Sigmoid colon (tissue), 7 donors: ENCODE results near the gene CADM2. TPM values are rescaled to one million over a fixed set of nuclear protein-coding genes. Genes with fewer than 3 reads are reported as not detected.

Experiments used
- DNase-seq: peaks from one replicate; pipeline ENCODE4 v3.0.0-alpha.2; 2019
- H3K27ac ChIP-seq, 4 donors: fragments of 200-600 bp; sonication (generic); one replicate each; pipeline ENCODE4 v1.5.1; 2016 to 2019; ENCODE audit warnings: mild to moderate bottlenecking in 1 of 4
- H3K27me3 ChIP-seq, 3 donors: fragments of 200-600 bp; sonication (generic); one replicate each; pipeline ENCODE4 v1.5.1; 2019; ENCODE audit warnings: mild to moderate bottlenecking in 1 of 3
- H3K36me3 ChIP-seq, 4 donors: fragments of 200-600 bp; sonication (generic); one replicate each; pipeline ENCODE4 v1.5.1; 2016 to 2019
- H3K4me1 ChIP-seq, 4 donors: fragments of 200-600 bp; sonication (generic); one replicate each; pipeline ENCODE4 v1.5.1; 2017 to 2019
- H3K4me3 ChIP-seq, 4 donors: fragments of 200-600 bp; sonication (generic); one replicate each; pipeline ENCODE4 v1.5.1; 2017 to 2019; ENCODE audit warnings: mild to moderate bottlenecking in 2 of 4, moderate library complexity in 1 of 4
- H3K9me3 ChIP-seq, 4 donors: fragments of 200-600 bp in 3 of 4; sonication (generic) in 3 of 4; one replicate each; pipeline versions ENCODE4 v1.5.1 to v1.6.1; 2013 to 2019
- CTCF ChIP-seq, 4 experiments: fragments of 450-650 bp in 3 of 4; fragments of 200-600 bp in 1 of 4; IDR thresholded peaks; one replicate each; pipeline ENCODE4 v1.5.1; 2016 to 2019; ENCODE audit warnings: antibody characterized with exemption in 4 of 4, mild to moderate bottlenecking in 3 of 4, moderate library complexity in 2 of 4
- EP300 ChIP-seq, 4 donors: sonication (generic); formaldehyde crosslinking; IDR thresholded peaks; one replicate each; pipeline ENCODE4 v1.6.1; 2017; ENCODE audit warnings: antibody characterized with exemption in 4 of 4
- POLR2A ChIP-seq, 2 donors: fragments of 450-650 bp; IDR thresholded peaks; one replicate each; pipeline ENCODE4 v1.6.1; 2016; ENCODE audit warnings: antibody characterized with exemption in 2 of 2, mild to moderate bottlenecking in 2 of 2, moderate library complexity in 2 of 2
- POLR2AphosphoS5 ChIP-seq, 4 donors: sonication (generic); formaldehyde crosslinking; IDR thresholded peaks; one replicate each; pipeline ENCODE4 v1.6.1; 2017; ENCODE audit warnings: antibody characterized with exemption in 4 of 4
- WGBS, 2 donors: extraction: QIAGEN DNeasy Blood & Tissue Kit; methylation state at CpG; one replicate each; pipeline ENCODE4 v1.1.7; 2013; 5-methylcytosine and 5-hydroxymethylcytosine counted together
- intact Hi-C: fragments of 100-400 bp; cut with DNase I; formaldehyde crosslinking; loops from one replicate; pipeline ENCODE4 v1.15.1; 2023
- polyA plus RNA-seq, 3 donors: library from polyadenylated mRNA; stranded (reverse); fragments of 200-250 nt; gene quantifications; one replicate each; pipeline ENCODE4 v1.2.3, GENCODE V29; 2013
- total RNA-seq, 4 donors: library from RNA; depleted of rRNA; stranded (reverse); fragments of >200 nt; gene quantifications; one replicate each; pipeline ENCODE4 v1.1.0, GENCODE V29; 2016
- donor health status: healthy with polysubstance abuse.
- donor health status: Bipolar disorder and iron deficiency.
- donor health status: healthy.

Gene CADM2
- total and polyA plus RNA-seq, 7 donors, result 0.46 to 22.8 (median 12.8) TPM

DNA sequence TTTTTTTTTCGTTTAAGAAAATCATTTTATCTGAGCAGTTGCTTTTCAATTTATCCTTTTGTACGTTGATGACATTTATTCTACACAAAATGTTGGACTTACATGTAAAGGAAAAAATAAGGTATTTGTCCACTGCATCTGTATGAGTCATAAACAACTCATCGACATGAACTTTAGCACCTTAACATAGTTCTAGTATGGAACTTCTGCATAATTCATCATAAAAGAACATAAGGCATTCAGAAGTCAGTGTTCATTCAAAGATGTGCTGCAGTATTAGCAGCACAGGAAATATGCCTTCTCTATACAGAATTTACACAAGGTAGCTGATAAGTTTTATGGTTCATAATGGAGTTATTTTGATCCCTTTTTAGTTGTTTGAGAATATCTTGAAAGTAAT is 801.6 kb downstream of the CADM2 start:
- intact Hi-C loops, result no loop called here
- Histone ChIP-seq H3K4me3 (no peak overlapping the region), H3K36me3 (no peaks in the 10 kb centered on the region), H3K9me3 (no peaks in the 10 kb centered on the region), H3K27ac (no peak overlapping the region), H3K4me1 (no peaks in the 10 kb centered on the region), H3K27me3 (no peaks in the 10 kb centered on the region)
- TF ChIP-seq EP300 (IDR thresholded peaks at IDR 0.05) (no peak), CTCF (IDR thresholded peaks at IDR 0.05) (no peak), POLR2AphosphoS5 (IDR thresholded peaks at IDR 0.05) (no peak), POLR2A (IDR thresholded peaks at IDR 0.05) (no peak)
- WGBS, 2 donors, result 70 to 79% methylated on average over 3 of the region's 3 CpGs
- no peak for DNase-seq

GRCh38 chr3:85780806-85781205 is 822.0 kb downstream of the CADM2 start:
- 80 to 82% methylated on average over 4 of the region's 4 CpGs for WGBS, 2 donors
- TF ChIP-seq POLR2A (IDR thresholded peaks at IDR 0.05) (no peak), CTCF (IDR thresholded peaks at IDR 0.05) (no peak), POLR2AphosphoS5 (IDR thresholded peaks at IDR 0.05) (no peak)
- Histone ChIP-seq H3K4me1 (peaks cover 0 to 16% (median 3%) of the 10 kb centered on the region in 4 donors), H3K9me3 (no peaks in the 10 kb centered on the region), H3K36me3 (no peaks in the 10 kb centered on the region), H3K4me3 (no peak overlapping the region), H3K27ac (no peak overlapping the region), H3K27me3 (no peaks in the 10 kb centered on the region)
- intact Hi-C loops, result no loop called here
- DNase-seq, result no peak

GRCh38 chr3:85781806-85782205 is 823.0 kb downstream of the CADM2 start:
- TF ChIP-seq EP300 (IDR thresholded peaks at IDR 0.05) (no peak), CTCF (IDR thresholded peaks at IDR 0.05) (no peak), POLR2A (IDR thresholded peaks at IDR 0.05) (no peak), POLR2AphosphoS5 (IDR thresholded peaks at IDR 0.05) (no peak)
- Histone ChIP-seq H3K4me3 (no peak overlapping the region), H3K4me1 (peaks cover 0 to 16% (median 3%) of the 10 kb centered on the region in 4 donors), H3K27me3 (no peaks in the 10 kb centered on the region), H3K9me3 (no peaks in the 10 kb centered on the region), H3K27ac (no peak overlapping the region), H3K36me3 (no peaks in the 10 kb centered on the region)
- intact Hi-C loops, result no loop called here
- no peak for DNase-seq
- WGBS, 2 donors, result 2 to 10% methylated on average over 1 of the region's 1 CpG

DNA sequence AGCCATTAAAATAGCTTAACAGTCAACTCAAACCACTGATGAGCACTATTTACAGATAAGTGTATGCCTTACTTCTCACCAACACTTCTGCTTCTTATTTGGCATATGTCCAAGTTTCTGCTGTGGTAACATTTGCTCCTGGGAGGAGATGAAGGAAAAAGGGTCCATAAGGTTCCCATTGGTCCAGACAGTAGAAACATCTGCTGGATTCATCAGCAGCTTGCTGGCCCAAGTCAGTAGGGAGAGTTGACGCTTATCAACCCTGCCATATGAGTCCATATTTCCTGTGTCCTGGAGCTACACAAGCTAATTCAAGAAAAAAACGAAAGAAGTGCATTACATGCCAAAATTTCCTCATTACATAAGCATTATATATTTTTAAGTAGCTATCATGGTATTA is 824.5 kb downstream of the CADM2 start:
- DNase-seq, result no peak
- 46 to 65% methylated on average over 2 of the region's 2 CpGs for WGBS, 2 donors
- Histone ChIP-seq H3K9me3 (no peaks in the 10 kb centered on the region), H3K36me3 (no peaks in the 10 kb centered on the region), H3K4me3 (no peak overlapping the region), H3K27ac (no peak overlapping the region), H3K27me3 (no peaks in the 10 kb centered on the region), H3K4me1 (peaks cover 0 to 16% (median 3%) of the 10 kb centered on the region in 4 donors)
- TF ChIP-seq CTCF (IDR thresholded peaks at IDR 0.05), result no peak
- TF ChIP-seq POLR2A (IDR thresholded peaks at IDR 0.05), result no peak
- TF ChIP-seq EP300 (IDR thresholded peaks at IDR 0.05), result no peak
- no peak for TF ChIP-seq POLR2AphosphoS5 (IDR thresholded peaks at IDR 0.05)
- intact Hi-C loops, result no loop called here

DNA sequence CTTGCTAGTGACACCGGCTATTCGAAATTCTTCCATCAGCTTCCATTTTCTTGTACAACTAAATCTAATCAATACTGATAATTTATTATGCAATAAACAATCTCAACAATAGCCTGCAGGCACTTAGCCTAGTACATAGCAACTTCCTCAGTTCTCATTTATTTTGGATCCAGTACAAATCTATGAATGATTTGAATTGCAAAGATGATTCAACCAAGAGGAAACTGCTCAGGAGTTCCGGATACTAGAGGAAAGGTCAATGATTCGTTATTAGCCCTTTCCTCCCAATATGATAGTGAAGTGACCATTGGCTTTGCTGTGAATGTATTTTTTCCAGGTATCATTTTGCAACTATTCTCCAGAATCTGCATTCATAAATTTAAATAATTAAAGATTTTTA is 827.0 kb downstream of the CADM2 start:
- 83 to 92% methylated on average over 4 of the region's 4 CpGs for WGBS, 2 donors
- H3K27ac ChIP-seq, result no peak overlapping the region
- TF ChIP-seq EP300 (IDR thresholded peaks at IDR 0.05) (no peak), POLR2A (IDR thresholded peaks at IDR 0.05) (no peak), CTCF (IDR thresholded peaks at IDR 0.05) (no peak), POLR2AphosphoS5 (IDR thresholded peaks at IDR 0.05) (no peak)
- no peaks in the 10 kb centered on the region for H3K27me3 ChIP-seq
- H3K4me1 ChIP-seq, result peaks cover 0 to 16% (median 3%) of the 10 kb centered on the region in 4 donors
- H3K36me3 ChIP-seq, result no peaks in the 10 kb centered on the region
- no peak for DNase-seq
- H3K9me3 ChIP-seq, result no peaks in the 10 kb centered on the region
- H3K4me3 ChIP-seq, result no peak overlapping the region
- intact Hi-C loops, result no loop called here
